HG03520 (cell line): Measurements from ENCODE around the gene LSS.
A peak's percentile ranks its signal among the peaks of the same experiment; 100 is the strongest.

Experiments
- ATAC-seq: cut with Tn5 transposase; IDR thresholded peaks from one replicate; pipeline ENCODE4 v1.9.1; 2021; ENCODE audit warnings: mild to moderate bottlenecking, moderate library complexity; ENCODE audit not compliant: unreplicated experiment

Gene LSS

DNA sequence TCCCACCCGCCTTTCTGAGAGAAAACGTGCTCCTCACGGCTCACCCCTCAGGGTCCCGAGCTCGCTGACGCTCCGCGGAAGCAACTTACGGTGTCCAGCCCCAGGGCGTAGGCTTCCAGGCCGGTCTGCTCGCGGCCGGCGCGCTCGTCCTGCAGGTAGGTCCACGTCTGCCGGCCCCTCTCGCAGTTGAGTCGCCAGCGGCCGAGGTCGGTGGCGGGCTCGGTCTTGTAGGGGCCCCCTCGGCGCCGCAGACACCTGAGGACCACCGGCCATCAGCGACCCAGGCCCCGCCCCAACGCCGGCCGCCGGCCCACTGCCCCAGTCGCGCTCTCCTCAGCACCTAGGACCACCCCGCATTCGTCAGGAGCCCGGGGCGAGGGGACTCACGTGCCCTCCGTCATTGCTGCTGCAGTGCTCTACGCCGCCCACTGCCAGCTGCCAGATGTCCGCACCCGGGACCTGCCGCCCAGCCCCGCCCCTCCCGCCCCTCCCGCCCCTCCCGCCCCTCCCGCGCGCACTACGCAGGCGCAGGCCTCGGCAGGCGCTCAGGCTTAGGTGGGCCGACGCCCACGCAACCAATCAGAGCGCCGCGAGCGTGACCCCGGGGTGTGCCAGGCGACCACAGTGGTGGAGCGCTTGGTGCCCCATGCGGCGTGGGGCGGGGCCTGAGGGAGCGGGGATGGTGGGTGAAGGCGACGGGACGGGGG, at the start of gene LSS:
Gene LSS, minus strand, starts transcription at position 430 of the 707 bp plus-strand sequence. Its CDS starts 29 bp downstream, at position 401.
- peak; percentile 78 for ATAC-seq

- no peak for ATAC-seq
Observed at GRCh38 chr21:46274797-46275390, 46.3 kb upstream of the LSS start.

GRCh38 chr21:46273341-46273740, 44.8 kb upstream of the LSS start:
- no peak for ATAC-seq

DNA sequence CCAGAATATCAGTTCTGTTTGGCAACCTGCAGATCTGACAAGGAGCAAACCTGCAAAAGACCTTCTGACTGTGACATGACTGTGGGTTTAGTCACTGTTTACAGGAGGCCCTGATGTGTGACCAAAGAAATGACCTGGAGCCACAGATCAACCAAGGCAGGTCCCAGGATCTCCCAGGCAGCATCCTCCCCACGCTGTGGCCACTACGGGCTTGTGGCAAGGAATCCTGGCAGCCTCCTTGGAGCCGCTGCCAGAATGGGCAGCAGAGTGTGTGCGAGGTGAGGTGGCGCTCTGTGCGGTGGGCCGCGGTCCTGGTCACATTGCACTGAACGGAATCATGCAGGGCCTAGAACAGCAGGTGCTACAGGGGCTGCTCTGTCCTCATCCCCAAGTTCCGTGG, 40.9 kb upstream of the LSS start:
- no peak for ATAC-seq

GRCh38 chr21:46268371-46268770, 39.8 kb upstream of the LSS start:
- ATAC-seq = no peak

- no peak for ATAC-seq
Observed at GRCh38 chr21:46266946-46267345, 38.4 kb upstream of the LSS start.

- ATAC-seq = no peak
Observed at GRCh38 chr21:46265736-46266525, 37.4 kb upstream of the LSS start.

- no peak for ATAC-seq
Observed at GRCh38 chr21:46264690-46265144, 36.1 kb upstream of the LSS start.

- no peak for ATAC-seq
Observed at GRCh38 chr21:46264046-46264689, 35.6 kb upstream of the LSS start.

GRCh38 chr21:46256501-46256994, 28.0 kb upstream of the LSS start:
- no peak for ATAC-seq

- ATAC-seq = no peak
Observed at GRCh38 chr21:46255758-46256337, 27.3 kb upstream of the LSS start.

GRCh38 chr21:46255166-46255565, 26.6 kb upstream of the LSS start:
- ATAC-seq = no peak

GRCh38 chr21:46254208-46254975, 25.8 kb upstream of the LSS start:
- no peak for ATAC-seq

DNA sequence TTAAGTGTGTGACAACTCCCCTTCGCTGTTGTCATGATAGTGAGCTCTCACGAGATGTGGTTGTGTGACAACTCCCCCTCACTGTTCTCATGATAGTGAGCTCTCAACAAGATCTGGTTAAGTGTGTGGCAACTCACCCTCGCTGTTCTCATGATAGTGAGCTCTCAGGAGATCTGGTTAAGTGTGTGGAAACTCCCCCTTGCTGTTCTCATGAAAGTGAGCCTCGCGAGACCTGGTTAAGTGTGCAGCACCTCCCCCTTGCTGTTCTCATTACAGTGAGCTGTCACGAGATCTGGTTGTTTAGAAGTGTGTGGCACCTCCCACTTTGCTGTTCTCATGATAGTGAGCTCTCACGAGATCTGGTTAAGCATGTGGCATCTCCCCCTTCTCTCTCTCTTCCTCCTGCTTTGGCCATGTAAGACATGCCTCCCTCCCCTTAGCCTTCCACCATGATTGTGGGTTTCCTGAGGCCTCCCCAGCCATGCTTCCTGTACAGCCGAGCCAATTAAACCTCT, 25.1 kb upstream of the LSS start:
- no peak for ATAC-seq

- ATAC-seq = no peak
Observed at GRCh38 chr21:46252840-46253239, 24.3 kb upstream of the LSS start.

DNA sequence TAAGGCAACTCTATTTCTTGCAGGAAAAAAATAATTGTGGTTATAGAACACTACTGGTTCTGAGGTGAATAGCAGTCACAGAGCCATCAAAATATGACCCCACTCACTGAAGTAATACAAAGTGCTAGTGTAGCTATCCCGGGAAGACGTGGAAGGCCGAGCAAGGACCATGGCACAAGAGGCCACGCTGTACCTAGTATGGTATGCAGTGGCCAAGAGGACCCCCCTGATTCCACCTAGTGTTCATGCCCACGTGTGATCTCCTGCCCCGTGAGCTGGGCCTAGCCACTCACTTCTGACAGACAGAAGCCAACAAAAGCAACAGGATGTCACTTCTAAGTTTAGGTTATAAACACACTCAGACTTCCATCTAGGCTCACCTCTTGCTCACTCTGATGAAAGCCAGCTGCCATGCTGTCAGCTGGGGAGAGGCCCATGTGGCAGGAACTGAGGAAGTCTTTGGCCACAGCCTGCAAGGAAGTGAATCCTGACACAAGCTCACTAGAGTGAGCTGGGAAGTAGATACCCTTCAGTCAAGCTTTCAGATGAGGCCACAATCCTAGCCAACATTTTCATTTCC, 21.7 kb upstream of the LSS start:
- no peak for ATAC-seq

DNA sequence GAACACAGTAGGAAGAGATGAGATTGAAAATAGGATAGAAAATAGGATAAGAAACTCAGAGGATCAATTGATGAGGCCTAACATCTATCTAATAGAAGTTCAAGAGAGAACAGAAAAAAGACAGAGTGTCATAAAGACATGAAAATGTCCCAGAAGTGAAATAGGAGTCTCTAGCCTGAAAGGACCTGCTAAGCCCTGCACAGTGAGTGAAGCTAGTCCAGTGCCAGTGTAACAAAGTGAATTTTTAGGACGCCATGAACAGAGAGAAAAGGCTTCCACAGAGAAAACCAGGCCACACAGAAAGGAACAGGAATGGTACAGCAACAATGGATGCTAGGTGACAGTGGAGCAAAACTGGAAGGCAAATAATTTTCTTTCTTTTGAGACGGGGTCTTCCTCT, 20.3 kb upstream of the LSS start:
- ATAC-seq = no peak

- no peak for ATAC-seq
Observed at GRCh38 chr21:46248422-46248782, 19.8 kb upstream of the LSS start.

DNA sequence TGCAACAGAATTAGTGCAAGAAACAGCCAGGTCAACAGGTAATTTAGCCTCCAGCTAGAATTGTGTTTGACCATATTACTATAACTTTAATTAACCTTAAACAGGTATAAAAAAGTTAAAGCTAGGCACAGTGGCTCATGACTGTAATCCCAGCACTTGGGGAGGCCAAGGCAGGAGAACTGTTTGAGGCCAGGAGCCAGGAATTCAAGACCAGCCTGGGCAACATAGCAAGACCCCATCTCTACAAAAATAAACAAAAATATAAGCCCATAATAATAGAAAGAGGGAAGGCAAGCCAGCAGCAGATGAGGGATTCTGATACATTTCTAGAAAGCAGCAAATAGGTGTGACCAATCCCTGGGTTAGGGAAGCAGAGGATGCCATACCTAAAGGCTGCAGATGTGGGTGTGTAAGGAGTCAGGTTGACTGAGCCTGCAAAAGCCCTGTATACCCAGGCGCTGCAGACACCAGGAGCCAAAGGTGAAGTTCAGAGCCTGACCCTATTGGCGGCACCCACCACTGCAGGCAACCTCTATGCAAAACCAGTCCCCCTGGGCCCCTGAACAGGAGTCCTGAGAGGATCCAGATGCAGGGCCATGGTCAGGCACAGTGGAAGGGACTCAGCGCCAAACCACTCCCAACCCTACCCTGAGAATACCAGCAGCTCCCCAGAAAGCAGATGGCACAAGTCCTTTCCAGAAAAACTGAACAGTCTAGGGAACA, 19.3 kb upstream of the LSS start:
- no peak for ATAC-seq
